HG02642 (cell line): ENCODE data around the gene FGR.
"Not testable (repeated sequence)": the region's sequence is repeated elsewhere in the genome, so short reads cannot be mapped to it uniquely, and the experiment has no call there.

Source experiments
- ATAC-seq: cut with Tn5 transposase; IDR thresholded peaks from one replicate; pipeline ENCODE4 v1.9.1; 2021; ENCODE audit warnings: mild to moderate bottlenecking; ENCODE audit not compliant: unreplicated experiment, poor library complexity

Gene FGR

GRCh38 chr1:27638805-27639204 lies 3.8 kb upstream of the FGR start:
- ATAC-seq, result no peak

GRCh38 chr1:27638047-27638734 lies 3.2 kb upstream of the FGR start:
- ATAC-seq, result no peak

- no peak for ATAC-seq
Observed at GRCh38 chr1:27635396-27636142, 584 bp upstream of the FGR start.

GRCh38 chr1:27634177-27634984 lies 604 bp downstream of the FGR start:
- ATAC-seq, result no peak

GRCh38 chr1:27633640-27634176 lies 1.3 kb downstream of the FGR start:
- no peak for ATAC-seq

- ATAC-seq, result no peak
Observed at GRCh38 chr1:27633298-27633610, 1.7 kb downstream of the FGR start.

GRCh38 chr1:27632387-27633297 lies 2.3 kb downstream of the FGR start:
- ATAC-seq, result peak; percentile 37

GRCh38 chr1:27630859-27631491 lies 4.0 kb downstream of the FGR start:
- ATAC-seq, result peak; percentile 23

GRCh38 chr1:27628712-27629111 lies 6.3 kb downstream of the FGR start:
- no peak for ATAC-seq

- ATAC-seq, result not testable (repeated sequence)
Observed at GRCh38 chr1:27627733-27628132, 7.3 kb downstream of the FGR start.

GRCh38 chr1:27627061-27627460 lies 7.9 kb downstream of the FGR start:
- ATAC-seq, result no peak

- ATAC-seq, result no peak
Observed at GRCh38 chr1:27626031-27626935, 8.7 kb downstream of the FGR start.

GRCh38 chr1:27624467-27625178 lies 10.4 kb downstream of the FGR start:
- no peak for ATAC-seq

- no peak for ATAC-seq
Observed at GRCh38 chr1:27623327-27624212, 11.4 kb downstream of the FGR start.

GRCh38 chr1:27622828-27623227 lies 12.2 kb downstream of the FGR start:
- no peak for ATAC-seq

GRCh38 chr1:27621051-27621920 lies 13.7 kb downstream of the FGR start:
- ATAC-seq, result no peak
